Activated CD8-positive, alpha-beta T cell treated with anti-CD3 and anti-CD28 coated beads, Interleukin-2, amount 10 ng/mL, durations not matched to agents 7 days and 5 days (primary cell): ENCODE measurements around the gene C10orf53. TPM values are rescaled to one million over a fixed set of nuclear protein-coding genes. Genes with fewer than 3 reads are reported as not detected.
A peak's percentile ranks its signal among the peaks of the same experiment; 100 is the strongest.

ENCODE experiments used
- ATAC-seq: fragments of 150-1000 bp; cut with Tn5 transposase; one replicate; pipeline ENCODE4 v1.10.0; 2021; ENCODE audit warnings: moderate library complexity
- CTCF ChIA-PET: fragments of 350-600 bp; sonication (Branson Sonifier 250); formaldehyde crosslinking; loops from one replicate; lab custom pipeline; 2021; ENCODE audit warnings: antibody characterized with exemption; lab: Charles Lee
- POLR2A ChIA-PET: fragments of 350-600 bp; sonication (Branson Sonifier 250); formaldehyde crosslinking; loops from one replicate; lab custom pipeline; 2021; ENCODE audit warnings: antibody characterized with exemption; lab: Charles Lee
- DNase-seq: peaks from one replicate; pipeline ENCODE4 v3.0.0-alpha.2; 2020
- H3K27ac Mint-ChIP-seq: one replicate; pipeline ENCODE4 v1.8.0; 2021; ENCODE audit warnings: mild to moderate bottlenecking, mixed read lengths
- H3K27me3 Mint-ChIP-seq: one replicate; pipeline ENCODE4 v1.8.0; 2021; ENCODE audit warnings: low read depth, mixed read lengths
- H3K36me3 Mint-ChIP-seq: one replicate; pipeline ENCODE4 v1.8.0; 2021; ENCODE audit warnings: low read depth, mixed read lengths
- H3K4me1 Mint-ChIP-seq: one replicate; pipeline ENCODE4 v1.8.0; 2021; ENCODE audit warnings: low read depth, mixed read lengths
- H3K4me3 Mint-ChIP-seq: one replicate; pipeline ENCODE4 v1.8.0; 2021; ENCODE audit warnings: mild to moderate bottlenecking, mixed read lengths
- H3K9me3 Mint-ChIP-seq: one replicate; pipeline ENCODE4 v1.8.0; 2022; ENCODE audit warnings: mixed read lengths; ENCODE audit not compliant: insufficient read depth
- total RNA-seq, 2 experiments: library from RNA; stranded (reverse); gene quantifications; one replicate each; pipeline ENCODE4 v1.2.3, GENCODE V29; 2021

C10orf53 gene
- total RNA-seq: not detected

GRCh38 chr10:49679480-49679893 lies at the start of gene C10orf53:
Gene C10orf53 (plus strand): TSS chr10:49679651. CDS start chr10:49679698, 47 bp downstream.
- no peak within 1 kb of the TSS for H3K27ac Mint-ChIP-seq
- peak; percentile 74 for ATAC-seq
- peak within 1 kb of the TSS; percentile 18 for H3K4me3 Mint-ChIP-seq
- no peaks in the 10 kb centered on the region for H3K36me3 Mint-ChIP-seq
- peaks cover 43% of the 10 kb centered on the region for H3K27me3 Mint-ChIP-seq
- H3K9me3 Mint-ChIP-seq: no peaks in the 10 kb centered on the region
- ChIA-PET POLR2A (no interaction called here), CTCF (no interaction called here)
- peak; percentile 47 for DNase-seq
- H3K4me1 Mint-ChIP-seq: no peaks in the 10 kb centered on the region

GRCh38 chr10:49631975-49632374 lies 47.5 kb upstream of the C10orf53 start:
- H3K4me3 Mint-ChIP-seq: no peak overlapping the region
- H3K9me3 Mint-ChIP-seq: no peaks in the 10 kb centered on the region
- H3K27me3 Mint-ChIP-seq: peaks cover 16% of the 10 kb centered on the region
- no peaks in the 10 kb centered on the region for H3K36me3 Mint-ChIP-seq
- H3K4me1 Mint-ChIP-seq: no peaks in the 10 kb centered on the region
- ChIA-PET CTCF (no interaction called here), POLR2A (no interaction called here)
- DNase-seq (no peak), ATAC-seq (no peak)
- H3K27ac Mint-ChIP-seq: no peak overlapping the region

DNA sequence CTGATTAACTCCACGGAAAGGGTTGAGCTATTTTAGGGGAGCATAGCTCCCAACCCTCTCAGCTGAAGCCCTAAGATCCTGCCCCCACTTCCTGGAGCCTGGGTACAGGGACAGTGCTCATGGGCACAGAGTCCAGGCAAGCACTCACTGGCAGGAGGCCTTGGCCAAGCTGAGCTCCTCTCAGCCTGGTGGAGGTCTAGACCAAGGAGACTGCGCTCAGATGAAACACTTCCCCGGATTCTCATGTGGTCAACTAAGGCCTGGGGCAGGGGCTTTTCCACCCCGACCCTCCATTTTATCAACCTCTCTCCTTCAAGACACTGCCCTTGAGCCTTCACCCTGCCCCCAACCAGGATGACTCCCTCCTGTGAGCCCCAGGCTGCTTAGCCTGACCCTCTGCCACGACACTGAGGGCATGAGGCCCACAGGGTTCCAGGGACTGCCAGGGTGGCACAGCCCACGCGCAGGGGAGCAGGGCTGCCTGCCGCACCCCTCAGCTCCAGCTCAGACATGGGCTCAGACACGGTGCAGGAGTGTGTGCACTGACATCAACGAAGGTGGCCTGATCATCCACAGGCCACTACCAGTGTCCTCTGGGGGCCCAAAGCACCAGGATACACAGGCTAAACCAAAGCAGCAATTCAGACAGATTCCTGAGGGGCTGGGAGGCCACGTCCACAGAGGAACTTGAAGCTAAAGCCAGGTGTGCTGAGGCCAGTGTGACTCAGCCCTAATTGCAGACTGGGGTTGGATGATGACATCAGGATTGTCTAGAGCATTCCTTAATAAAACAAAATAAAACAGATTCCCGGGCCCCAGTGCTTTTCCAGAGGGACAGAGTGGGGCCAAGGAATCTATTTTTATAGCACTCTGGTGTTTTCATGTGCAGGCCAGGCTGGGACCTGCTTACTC lies 46.8 kb upstream of the C10orf53 start:
- no peaks in the 10 kb centered on the region for H3K4me1 Mint-ChIP-seq
- peaks cover 22% of the 10 kb centered on the region for H3K27me3 Mint-ChIP-seq
- no peak overlapping the region for H3K27ac Mint-ChIP-seq
- ATAC-seq: no peak
- CTCF ChIA-PET: no interaction called here
- POLR2A ChIA-PET: no interaction called here
- DNase-seq: no peak
- H3K36me3 Mint-ChIP-seq: no peaks in the 10 kb centered on the region
- H3K4me3 Mint-ChIP-seq: no peak overlapping the region
- no peaks in the 10 kb centered on the region for H3K9me3 Mint-ChIP-seq

DNA sequence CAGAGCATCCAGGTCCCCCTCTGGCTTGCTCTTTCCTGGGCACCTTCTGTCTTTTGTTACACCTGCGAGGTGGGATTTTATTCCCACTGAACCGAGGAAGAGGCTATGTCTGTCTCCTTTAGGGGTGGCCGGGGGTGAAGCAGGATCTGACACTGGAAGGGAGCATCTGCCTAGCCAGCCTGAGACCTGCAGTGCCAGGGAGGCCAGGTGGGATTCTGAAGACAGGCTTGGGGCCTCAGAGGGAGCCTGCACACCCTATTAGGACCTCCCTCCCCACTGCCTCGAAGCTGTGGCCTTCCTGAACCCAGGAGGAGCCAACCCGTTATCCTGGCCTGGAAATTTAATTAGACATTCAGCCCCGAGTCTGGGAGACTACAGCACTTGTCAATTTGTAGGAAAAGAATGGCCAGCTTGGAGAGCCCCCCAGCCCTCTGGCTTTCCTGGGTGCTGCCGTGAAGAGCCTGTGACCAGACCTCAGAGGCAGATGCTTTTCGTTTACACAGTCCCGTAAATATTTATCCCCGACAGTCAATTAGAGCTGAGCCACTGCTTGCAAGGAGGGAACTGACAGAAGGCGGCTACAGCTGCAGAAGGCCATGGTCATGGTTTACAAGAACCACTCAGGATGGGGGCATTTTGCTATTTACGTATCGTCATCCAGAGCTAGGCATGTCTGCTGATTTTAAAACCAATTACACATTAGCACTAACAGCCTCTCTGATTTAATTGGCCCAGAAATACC lies 46.0 kb upstream of the C10orf53 start:
- no peak for DNase-seq
- no peak overlapping the region for H3K4me3 Mint-ChIP-seq
- peaks cover 26% of the 10 kb centered on the region for H3K27me3 Mint-ChIP-seq
- ChIA-PET CTCF (no interaction called here), POLR2A (no interaction called here)
- no peak for ATAC-seq
- H3K4me1 Mint-ChIP-seq: no peaks in the 10 kb centered on the region
- no peaks in the 10 kb centered on the region for H3K9me3 Mint-ChIP-seq
- no peak overlapping the region for H3K27ac Mint-ChIP-seq
- H3K36me3 Mint-ChIP-seq: no peaks in the 10 kb centered on the region

DNA sequence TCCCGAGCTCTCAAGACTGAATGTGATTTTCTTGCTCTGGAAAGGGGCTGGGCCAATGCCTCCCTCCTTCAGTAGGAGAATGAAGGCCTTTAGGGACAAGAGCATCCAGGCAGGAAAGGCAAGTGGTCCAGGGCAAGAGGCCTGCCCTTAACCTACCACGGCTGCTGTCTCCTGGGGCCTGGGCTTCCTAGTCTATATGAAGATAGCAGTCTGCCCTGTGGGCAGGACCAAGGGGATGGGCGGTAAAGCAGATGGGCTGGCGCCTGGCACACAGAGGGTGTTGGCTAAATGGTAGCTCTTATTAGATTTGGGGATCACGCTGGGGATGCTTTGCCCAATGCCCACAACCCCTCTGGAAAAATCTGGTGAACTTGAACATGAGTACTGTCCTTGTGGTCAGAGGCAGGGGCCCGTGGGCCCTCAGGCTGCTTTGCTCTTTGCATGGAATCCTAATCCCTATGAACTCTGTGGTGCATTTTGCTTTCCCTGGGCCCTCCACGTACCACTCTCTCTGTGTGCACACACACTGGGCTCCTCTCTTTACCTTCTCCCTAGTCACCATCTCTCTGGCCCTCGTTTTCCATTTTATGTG lies 45.3 kb upstream of the C10orf53 start:
- no peak for DNase-seq
- ChIA-PET CTCF (no interaction called here), POLR2A (no interaction called here)
- peaks cover 26% of the 10 kb centered on the region for H3K27me3 Mint-ChIP-seq
- H3K9me3 Mint-ChIP-seq: no peaks in the 10 kb centered on the region
- H3K36me3 Mint-ChIP-seq: no peaks in the 10 kb centered on the region
- H3K4me1 Mint-ChIP-seq: no peaks in the 10 kb centered on the region
- no peak for ATAC-seq
- H3K4me3 Mint-ChIP-seq: no peak overlapping the region
- H3K27ac Mint-ChIP-seq: no peak overlapping the region

DNA sequence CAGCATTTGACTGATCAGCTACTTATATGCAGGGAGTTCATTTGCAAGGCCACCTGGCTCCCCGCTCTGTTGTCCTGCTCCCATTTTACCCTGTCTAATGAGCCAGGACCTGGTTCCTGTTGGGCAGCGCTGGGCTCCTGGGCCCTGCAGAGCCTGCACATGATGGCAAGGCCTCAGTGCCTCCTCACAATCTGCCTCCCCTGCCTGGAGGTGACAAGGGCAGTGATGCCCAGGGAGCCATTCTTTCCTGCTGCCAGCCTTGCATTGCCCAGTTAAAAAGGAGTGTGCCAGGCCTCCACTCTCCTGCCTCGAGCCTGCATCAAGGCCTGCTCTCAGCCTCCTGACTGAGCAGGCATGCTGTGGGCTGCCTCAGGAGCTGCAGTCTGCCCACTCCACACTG lies 37.1 kb upstream of the C10orf53 start:
- DNase-seq (no peak), ATAC-seq (no peak)
- Mint-ChIP-seq H3K36me3 (no peaks in the 10 kb centered on the region), H3K4me3 (no peak overlapping the region), H3K9me3 (no peaks in the 10 kb centered on the region), H3K27me3 (peaks cover 21% of the 10 kb centered on the region), H3K27ac (no peak overlapping the region), H3K4me1 (no peaks in the 10 kb centered on the region)
- ChIA-PET POLR2A (no interaction called here), CTCF (no interaction called here)

DNA sequence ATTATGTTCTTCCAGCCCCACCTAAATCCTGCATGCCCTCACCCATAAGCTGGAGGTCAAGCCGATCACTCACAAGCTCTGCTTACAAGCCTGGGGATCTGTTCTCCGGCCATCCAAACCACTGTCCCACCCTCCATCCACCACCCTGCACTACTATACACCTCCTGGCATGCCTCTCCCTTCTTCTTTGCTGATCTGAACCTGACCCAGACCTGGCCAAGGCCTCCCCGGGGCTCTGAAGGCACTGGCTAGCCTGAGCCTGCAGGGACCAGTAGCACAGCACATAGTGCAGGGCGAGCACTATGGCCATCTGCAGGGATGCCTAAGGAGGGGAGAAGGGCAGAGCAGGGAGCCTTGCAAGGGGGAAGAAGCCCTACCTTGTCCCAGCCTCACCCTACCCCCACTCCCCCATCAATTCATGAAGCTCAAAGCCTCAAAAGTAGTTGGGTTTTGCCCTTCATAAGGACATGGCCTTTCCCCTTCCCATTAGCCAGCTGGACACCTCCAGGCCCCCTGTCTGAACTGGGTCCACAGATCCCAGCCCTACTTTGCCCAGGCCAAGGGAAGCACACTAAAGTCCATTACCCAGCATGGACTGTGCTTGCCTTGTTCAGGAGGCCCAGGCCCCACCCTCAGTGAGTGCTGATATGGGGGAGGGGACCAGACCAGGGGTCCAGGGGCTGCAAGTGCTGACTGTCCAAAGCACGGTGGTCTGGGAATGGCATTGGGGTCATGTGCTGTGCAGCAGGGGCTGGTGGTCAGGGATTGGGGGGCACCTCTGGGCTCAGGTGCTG lies 36.0 kb upstream of the C10orf53 start:
- ATAC-seq (no peak), DNase-seq (no peak)
- peaks cover 15% of the 10 kb centered on the region for H3K27me3 Mint-ChIP-seq
- ChIA-PET POLR2A (no interaction called here), CTCF (no interaction called here)
- H3K27ac Mint-ChIP-seq: no peak overlapping the region
- H3K36me3 Mint-ChIP-seq: no peaks in the 10 kb centered on the region
- no peaks in the 10 kb centered on the region for H3K9me3 Mint-ChIP-seq
- peaks cover 7% of the 10 kb centered on the region for H3K4me1 Mint-ChIP-seq
- H3K4me3 Mint-ChIP-seq: no peak overlapping the region

GRCh38 chr10:49644035-49644646 lies 35.3 kb upstream of the C10orf53 start:
- Mint-ChIP-seq H3K4me1 (peaks cover 14% of the 10 kb centered on the region), H3K9me3 (no peaks in the 10 kb centered on the region), H3K27me3 (peaks cover 17% of the 10 kb centered on the region), H3K27ac (no peak overlapping the region), H3K36me3 (no peaks in the 10 kb centered on the region), H3K4me3 (no peak overlapping the region)
- DNase-seq (no peak), ATAC-seq (no peak)
- ChIA-PET POLR2A (no interaction called here), CTCF (no interaction called here)

- ATAC-seq (no peak), DNase-seq (no peak)
- ChIA-PET POLR2A (no interaction called here), CTCF (no interaction called here)
- Mint-ChIP-seq H3K4me3 (no peak overlapping the region), H3K4me1 (peaks cover 27% of the 10 kb centered on the region), H3K36me3 (no peaks in the 10 kb centered on the region), H3K9me3 (no peaks in the 10 kb centered on the region), H3K27me3 (peaks cover 10% of the 10 kb centered on the region), H3K27ac (no peak overlapping the region)
Observed at GRCh38 chr10:49645417-49645816, 34.0 kb upstream of the C10orf53 start.

DNA sequence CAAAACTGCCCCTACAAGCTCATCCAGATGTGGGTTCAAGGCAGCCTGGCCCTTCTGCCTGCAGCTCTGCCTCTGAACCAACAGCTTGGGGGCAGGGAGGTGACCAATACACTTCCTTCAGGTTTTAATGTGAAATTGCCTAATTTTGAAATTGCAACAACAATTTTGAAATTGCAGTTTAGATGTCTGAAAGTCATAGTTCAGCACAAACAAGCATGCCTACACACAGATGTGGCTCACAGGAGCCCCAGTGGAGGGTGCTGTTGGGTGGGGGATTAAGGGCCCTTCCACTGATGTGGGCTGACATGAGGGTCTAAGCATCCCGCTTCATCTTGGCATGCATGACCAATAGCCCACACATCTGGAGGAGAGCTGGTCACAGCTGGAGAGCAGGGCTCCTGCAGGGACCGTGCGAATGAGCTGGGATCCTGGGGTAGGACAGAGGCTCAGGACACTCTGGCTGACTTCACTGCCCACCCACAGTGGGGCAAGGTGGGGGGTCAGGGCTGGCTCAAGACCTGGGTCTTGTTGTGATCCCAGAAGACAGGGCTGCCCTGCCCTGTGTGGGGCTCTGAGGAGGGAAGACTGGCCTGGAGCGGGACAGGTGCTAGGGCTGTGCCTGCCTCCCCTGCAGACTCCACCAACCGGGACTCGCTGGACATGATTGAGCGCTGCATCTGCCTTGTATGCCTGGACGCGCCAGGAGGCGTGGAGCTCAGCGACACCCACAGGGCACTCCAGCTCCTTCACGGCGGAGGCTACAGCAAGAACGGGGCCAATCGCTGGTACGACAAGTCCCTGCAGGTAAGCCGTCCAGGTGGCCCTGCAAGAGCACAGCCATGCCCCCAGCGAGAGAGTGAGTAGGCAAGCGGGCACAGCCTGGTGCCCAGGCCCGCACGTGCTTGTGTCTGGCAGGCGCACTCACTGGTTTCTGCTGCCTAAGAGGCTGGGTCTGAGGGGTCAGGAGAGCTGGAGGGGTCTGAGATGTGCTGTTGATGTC lies 33.3 kb upstream of the C10orf53 start:
- CTCF ChIA-PET: no interaction called here
- ATAC-seq (no peak), DNase-seq (no peak)
- H3K27me3 Mint-ChIP-seq: peaks cover 10% of the 10 kb centered on the region
- POLR2A ChIA-PET: no interaction called here
- H3K4me3 Mint-ChIP-seq: no peak overlapping the region
- no peaks in the 10 kb centered on the region for H3K36me3 Mint-ChIP-seq
- no peaks in the 10 kb centered on the region for H3K9me3 Mint-ChIP-seq
- H3K4me1 Mint-ChIP-seq: peaks cover 29% of the 10 kb centered on the region
- no peak overlapping the region for H3K27ac Mint-ChIP-seq
